PC-9 (cell line): ENCODE results near the gene PHC2.

ENCODE experiments used
- EZH2 ChIP-seq: fragments of 200-600 bp; sonication (generic); IDR thresholded peaks from 2 replicates; pipeline ENCODE4 v1.8.0; 2017; ENCODE audit warnings: antibody characterized with exemption, low read depth
- TF ChIP-seq, protein P1 (sequence below): fragments of 200-600 bp; sonication (generic); conservative IDR thresholded peaks from 2 replicates; pipeline ENCODE4 v1.6.1; 2017; ENCODE audit warnings: mixed run types, antibody characterized with exemption, mild to moderate bottlenecking, moderate library complexity

DNA sequence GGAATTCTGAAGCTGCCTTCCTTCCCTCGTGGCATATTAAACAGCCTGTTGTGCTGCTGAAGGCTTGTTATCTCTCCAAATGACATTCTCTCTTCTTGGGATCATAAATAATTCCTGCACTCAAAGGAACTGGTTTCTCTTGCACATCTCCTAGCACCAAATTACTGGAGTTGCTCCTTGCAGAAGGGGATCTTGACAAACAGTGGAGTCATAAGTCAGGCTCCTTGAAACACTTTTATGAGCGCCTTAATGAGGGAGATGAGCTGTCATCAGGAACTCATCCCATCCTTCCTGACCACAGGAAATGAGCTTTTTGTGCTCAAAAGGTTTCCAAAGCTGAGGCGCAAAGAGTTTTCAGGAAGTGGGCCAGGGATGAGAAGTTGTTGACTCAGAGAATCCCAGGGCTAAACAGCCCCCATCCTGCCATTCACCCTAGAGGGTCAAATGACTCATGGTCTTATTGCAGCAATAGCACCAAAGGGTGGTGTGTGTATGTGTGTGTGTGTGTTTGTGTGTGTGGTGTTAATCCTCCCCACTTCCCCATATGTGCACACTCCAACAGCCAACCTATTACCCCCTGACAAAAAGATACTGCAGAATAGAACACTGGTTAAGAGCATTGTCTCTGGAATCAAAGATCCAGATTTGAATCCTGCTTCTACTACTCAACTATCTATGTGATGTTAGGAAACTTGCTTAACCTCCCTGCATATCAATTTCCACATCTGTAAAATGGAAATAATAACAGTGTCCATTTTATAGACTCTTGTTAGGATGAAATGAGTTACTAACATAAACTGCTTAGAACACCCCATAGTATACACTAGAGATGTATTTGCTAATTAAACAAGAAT is 2.8 kb upstream of the PHC2 start:
- TF ChIP-seq, protein P1, sequence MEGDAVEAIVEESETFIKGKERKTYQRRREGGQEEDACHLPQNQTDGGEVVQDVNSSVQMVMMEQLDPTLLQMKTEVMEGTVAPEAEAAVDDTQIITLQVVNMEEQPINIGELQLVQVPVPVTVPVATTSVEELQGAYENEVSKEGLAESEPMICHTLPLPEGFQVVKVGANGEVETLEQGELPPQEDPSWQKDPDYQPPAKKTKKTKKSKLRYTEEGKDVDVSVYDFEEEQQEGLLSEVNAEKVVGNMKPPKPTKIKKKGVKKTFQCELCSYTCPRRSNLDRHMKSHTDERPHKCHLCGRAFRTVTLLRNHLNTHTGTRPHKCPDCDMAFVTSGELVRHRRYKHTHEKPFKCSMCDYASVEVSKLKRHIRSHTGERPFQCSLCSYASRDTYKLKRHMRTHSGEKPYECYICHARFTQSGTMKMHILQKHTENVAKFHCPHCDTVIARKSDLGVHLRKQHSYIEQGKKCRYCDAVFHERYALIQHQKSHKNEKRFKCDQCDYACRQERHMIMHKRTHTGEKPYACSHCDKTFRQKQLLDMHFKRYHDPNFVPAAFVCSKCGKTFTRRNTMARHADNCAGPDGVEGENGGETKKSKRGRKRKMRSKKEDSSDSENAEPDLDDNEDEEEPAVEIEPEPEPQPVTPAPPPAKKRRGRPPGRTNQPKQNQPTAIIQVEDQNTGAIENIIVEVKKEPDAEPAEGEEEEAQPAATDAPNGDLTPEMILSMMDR: no peak
- TF ChIP-seq EZH2: no peak
